GM12891 (cell line): ENCODE measurements around the gene HOXB7.

ENCODE experiments used
- DNase-seq: peaks from one replicate; pipeline ENCODE4 v3.0.0; 2011; ENCODE audit warnings: low spot score; ENCODE audit not compliant: insufficient read length
- FAIRE-seq: peaks from 2 replicates; lab custom pipeline; 2011; peaks lifted over from hg19 to GRCh38; lab: Jason Lieb, UNC
- PAX5 ChIP-seq: IDR thresholded peaks from 2 replicates; pipeline ENCODE4 v1.6.1; 2011; ENCODE audit warnings: low read length, moderate library complexity, mild to moderate bottlenecking; ENCODE audit not compliant: insufficient read depth, severe bottlenecking
- POLR2A ChIP-seq: IDR thresholded peaks from 2 replicates; pipeline ENCODE4 v1.6.1; 2011; ENCODE audit warnings: low read depth, low read length, control low read depth
- POLR2AphosphoS5 ChIP-seq: IDR thresholded peaks from 2 replicates; pipeline ENCODE4 v1.6.1; 2011; ENCODE audit warnings: low read depth, low read length, control low read depth
- POU2F2 ChIP-seq: IDR thresholded peaks from 2 replicates; pipeline ENCODE4 v1.6.1; 2011; ENCODE audit warnings: low read depth, mild to moderate bottlenecking, control low read depth, low read length, moderate library complexity
- SPI1 ChIP-seq: IDR thresholded peaks from 2 replicates; pipeline ENCODE4 v1.6.1; 2011; ENCODE audit warnings: low read depth, low read length, control low read depth
- TAF1 ChIP-seq: IDR thresholded peaks from 2 replicates; pipeline ENCODE4 v1.6.1; 2011; ENCODE audit warnings: low read depth, low read length, control low read depth

The HOXB7 gene

DNA sequence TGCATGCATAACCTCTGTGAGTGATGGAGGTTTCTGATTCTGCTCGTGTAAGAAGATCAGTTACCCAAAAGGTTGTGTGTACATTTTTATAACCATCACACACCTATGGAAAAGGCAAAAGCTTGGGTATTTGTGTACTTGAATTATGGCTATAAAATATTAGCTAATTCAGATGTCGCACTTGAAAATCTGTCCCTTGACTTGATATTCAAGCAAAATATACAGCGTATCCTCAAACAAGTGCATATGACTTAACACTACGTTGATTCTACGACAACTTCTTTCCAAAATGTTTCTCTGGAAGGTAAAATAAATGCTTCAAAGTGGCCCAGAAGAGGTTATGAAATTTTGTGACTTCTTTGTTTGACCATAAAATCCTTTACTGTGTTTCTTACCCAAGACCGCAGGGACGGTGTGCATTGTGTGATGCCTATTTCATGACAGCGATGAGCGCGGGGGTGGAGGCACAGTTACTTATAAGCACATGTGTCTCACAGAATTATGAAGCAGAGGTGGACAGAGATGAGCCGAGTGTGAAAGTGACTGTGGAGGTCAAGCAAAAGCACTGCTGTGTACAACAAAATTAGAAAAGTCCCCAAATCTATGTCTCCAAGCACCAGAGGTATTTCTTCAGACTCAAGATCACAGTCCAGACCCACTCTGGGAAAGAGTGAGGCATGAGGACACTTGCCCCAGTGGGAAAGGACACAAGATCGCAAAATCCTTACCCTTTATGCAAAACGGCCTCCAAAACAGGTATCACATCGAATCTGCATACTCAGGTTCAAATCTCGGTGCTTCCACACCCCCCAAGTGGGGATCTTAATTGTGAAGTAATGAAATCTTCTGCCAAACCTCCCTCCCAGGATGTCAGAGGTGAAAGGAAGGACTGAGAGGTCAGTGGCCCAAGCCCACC is 19.4 kb upstream of the HOXB7 start:
- TF ChIP-seq POU2F2 (no peak), SPI1 (no peak), POLR2AphosphoS5 (no peak), TAF1 (no peak)
- FAIRE-seq (no peak), DNase-seq (no peak)

DNA sequence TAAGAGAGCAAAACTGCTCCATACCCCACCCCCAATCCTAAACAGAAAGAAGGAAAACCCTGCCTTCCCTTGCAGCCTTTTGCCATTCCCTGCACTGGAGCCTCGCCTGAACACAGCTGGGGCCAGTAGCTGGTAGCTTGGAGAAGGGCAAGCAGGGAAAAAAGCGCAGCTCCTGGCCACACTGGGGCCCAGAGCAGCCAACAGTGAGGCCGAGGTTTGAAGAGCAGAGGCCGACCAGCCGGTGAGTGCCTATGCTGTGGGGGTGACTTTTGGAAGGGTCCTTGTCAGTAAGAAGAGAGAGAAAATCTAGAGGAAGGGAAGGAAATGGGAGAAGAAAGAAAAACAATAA is 18.6 kb upstream of the HOXB7 start:
- DNase-seq, result no peak
- FAIRE-seq, result no peak
- TF ChIP-seq POU2F2 (no peak), POLR2A (no peak), POLR2AphosphoS5 (no peak), SPI1 (no peak), TAF1 (no peak), PAX5 (no peak)

DNA sequence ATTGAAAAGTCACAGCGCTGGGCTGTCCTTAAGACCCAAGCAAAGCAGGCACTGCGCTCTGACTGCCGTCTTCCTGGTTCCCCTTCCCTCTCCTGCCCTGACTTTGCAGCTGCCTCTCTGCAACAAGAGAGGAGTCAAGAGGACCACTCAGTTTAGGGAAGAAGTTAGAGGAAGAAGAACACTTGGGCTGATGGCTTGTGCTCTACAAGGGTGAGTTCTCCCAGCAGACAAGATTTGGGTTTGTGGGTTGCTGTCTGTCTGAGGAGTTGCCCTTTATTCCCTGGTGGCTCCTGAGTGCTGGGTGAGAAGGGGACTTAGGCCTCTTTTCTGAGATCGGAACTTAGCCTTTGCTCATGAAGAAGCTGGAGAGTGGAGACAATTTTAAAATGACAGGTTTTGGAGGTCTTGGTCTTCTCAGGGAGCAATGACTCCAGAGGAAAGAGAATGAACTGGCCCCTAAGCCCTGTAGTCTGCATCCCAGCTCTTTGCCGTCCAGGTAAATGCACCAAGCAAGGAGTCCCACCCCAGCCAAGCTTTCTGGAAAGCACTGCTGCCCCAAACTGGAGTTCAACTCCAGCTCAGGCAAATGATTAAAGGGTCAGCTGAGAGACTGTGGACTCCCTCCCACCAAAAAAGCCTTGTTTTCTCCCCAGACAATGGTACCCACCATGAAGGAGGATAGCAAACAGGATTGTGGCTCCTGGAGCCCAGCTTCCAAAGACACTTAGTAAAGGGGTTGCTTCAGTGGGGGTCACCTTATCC is 18.0 kb upstream of the HOXB7 start:
- FAIRE-seq, result no peak
- TF ChIP-seq POLR2A (no peak), SPI1 (no peak), POU2F2 (no peak), POLR2AphosphoS5 (no peak), PAX5 (no peak), TAF1 (no peak)
- no peak for DNase-seq

DNA sequence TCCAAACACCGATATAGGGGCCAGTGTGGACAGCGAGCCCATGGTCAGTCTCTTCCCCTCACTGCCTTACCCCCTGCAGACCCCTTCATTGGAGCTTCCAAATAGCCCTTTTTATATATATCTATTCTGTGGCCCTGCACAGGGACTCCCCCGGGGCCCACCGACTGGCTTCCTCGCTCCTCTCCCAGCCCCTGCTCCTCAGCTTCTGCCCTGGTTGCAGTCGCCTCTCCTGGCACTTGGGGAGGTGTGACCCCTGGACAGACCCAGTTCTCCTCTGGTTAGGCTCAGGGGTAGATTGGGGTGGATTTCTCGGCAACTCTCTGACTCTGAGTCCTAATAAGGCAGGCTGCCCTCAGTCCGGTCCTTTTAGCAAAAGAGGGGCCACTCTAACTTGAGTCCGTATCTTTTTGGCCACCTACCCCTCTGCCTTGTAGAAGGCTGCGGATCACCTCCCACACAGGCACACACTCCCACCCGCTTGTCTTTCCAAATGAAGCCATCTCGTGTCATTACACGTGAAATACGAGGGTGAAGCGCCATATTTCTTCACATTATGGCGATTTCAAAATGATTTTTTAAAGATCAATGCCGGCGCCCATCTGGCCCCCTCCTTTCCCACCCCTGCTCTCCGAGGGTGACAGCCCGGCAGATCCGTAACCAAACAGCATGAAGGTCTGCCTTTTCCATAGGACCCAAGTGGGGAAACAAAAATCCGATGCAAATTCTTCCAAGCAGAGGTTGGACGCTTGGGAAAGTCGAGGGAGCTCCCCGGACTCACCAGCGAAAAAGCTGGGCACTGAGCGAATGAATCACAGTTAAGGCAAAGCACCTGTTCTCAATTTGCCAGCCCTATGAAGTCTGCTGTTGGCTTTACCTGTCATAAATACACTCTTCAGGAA is 17.1 kb upstream of the HOXB7 start:
- FAIRE-seq, result no peak
- DNase-seq, result no peak
- TF ChIP-seq PAX5, result no peak
- no peak for TF ChIP-seq TAF1
- no peak for TF ChIP-seq POU2F2
- no peak for TF ChIP-seq POLR2A
- no peak for TF ChIP-seq SPI1
- no peak for TF ChIP-seq POLR2AphosphoS5

DNA sequence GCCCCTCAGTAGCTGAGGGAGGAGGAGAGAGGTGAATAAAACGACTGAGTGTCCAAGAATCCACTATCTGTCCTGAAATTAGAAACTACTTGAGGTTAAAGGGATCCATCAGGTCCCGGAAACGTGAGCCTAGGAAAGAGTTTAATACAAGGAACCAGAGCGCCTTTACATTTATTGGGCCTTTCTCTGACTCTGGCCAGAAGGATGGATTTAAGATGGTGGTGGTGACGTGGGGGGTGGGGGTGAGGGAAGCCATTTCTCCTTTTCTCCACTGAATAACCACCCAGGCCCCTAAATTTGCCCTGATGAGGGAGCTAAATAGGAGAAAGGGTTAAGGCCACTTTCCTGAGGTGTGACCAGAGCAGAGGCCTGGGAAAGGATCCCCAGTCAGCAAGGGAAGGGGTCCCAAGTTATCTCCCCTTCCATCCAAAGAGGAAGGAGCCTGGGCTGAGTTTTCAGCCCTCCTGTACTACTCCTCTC is 16.3 kb upstream of the HOXB7 start:
- no peak for TF ChIP-seq PAX5
- TF ChIP-seq POLR2A, result no peak
- TF ChIP-seq SPI1, result no peak
- no peak for TF ChIP-seq TAF1
- DNase-seq, result no peak
- no peak for FAIRE-seq

GRCh38 chr17:48626245-48627117 is 15.7 kb upstream of the HOXB7 start, which contains the start of gene HOXB9:
TSS of gene HOXB9 (minus strand) at chr17:48626358. CDS start at chr17:48626269, 89 bp downstream.
- TF ChIP-seq SPI1, result no peak
- TF ChIP-seq TAF1, result no peak
- no peak for TF ChIP-seq POLR2AphosphoS5
- no peak for TF ChIP-seq PAX5
- TF ChIP-seq POLR2A, result no peak
- no peak for TF ChIP-seq POU2F2
- DNase-seq (no peak), FAIRE-seq (no peak)

DNA sequence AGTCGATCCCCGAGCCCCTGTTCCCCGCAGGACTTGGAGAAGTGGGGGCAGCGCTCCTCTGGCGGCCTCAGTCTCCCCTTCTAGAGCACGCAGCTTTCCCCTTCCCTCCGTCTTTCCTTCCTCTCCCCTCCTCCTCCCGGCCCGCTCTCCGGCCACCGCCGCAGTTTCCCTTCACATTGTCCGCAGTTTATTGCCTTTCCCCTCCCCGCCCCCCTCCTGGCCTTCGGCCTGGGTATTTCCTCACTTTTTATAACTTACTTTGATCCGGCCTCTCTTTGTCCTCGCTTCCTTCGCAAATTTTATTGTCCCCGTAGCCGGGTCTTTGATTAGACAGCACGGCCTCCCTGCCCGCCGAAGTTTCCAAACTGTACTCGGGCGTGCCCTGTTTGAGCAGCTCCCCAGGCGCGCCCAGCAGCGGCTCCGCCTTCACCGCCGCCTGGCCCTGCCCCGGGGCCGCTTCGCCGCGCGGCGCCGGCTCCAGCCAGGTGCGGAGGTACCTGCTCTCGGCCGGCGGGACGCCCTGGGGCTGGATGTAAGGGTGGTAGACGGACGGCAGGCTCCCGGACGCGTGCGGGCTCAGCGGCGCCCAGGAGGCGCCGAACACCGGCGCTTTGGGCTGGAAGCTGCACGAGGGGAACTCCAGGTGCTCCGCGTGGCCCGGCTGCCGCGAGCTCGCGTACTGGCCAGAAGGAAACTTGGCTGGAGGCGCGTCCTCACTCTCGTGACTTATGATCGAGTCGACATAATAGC is 14.9 kb upstream of the HOXB7 start:
- no peak for DNase-seq
- FAIRE-seq, result peak; percentile 9
- TF ChIP-seq PAX5 (no peak), TAF1 (no peak), POLR2AphosphoS5 (no peak), POLR2A (no peak), POU2F2 (no peak), SPI1 (no peak)
